Glomerular visceral epithelial cell (primary cell): ENCODE results near the gene RPTOR.
A peak's percentile ranks its signal among the peaks of the same experiment; 100 is the strongest.

Source experiments
- DNase-seq: peaks from one replicate; pipeline ENCODE4 v3.0.0-alpha.2; 2016; ENCODE audit errors: extremely low spot score

Gene RPTOR

GRCh38 chr17:80997424-80998117, 452.9 kb downstream of the RPTOR start:
- peak; percentile 62 for DNase-seq

GRCh38 chr17:80998118-80998747, 453.6 kb downstream of the RPTOR start:
- DNase-seq = no peak

- no peak for DNase-seq
Observed at GRCh38 chr17:80998748-80999535, 454.3 kb downstream of the RPTOR start.

- no peak for DNase-seq
Observed at GRCh38 chr17:80999536-81000333, 455.1 kb downstream of the RPTOR start.

GRCh38 chr17:81000334-81000630, 455.6 kb downstream of the RPTOR start:
- DNase-seq = no peak

GRCh38 chr17:81000631-81001357, 456.2 kb downstream of the RPTOR start:
- DNase-seq = no peak

GRCh38 chr17:81002013-81002384, 457.4 kb downstream of the RPTOR start:
- DNase-seq = no peak

GRCh38 chr17:81002409-81003361, 458.0 kb downstream of the RPTOR start:
- peak; percentile 54 for DNase-seq

GRCh38 chr17:81003711-81004475, 459.3 kb downstream of the RPTOR start:
- no peak for DNase-seq

- no peak for DNase-seq
Observed at GRCh38 chr17:81006891-81007290, 462.3 kb downstream of the RPTOR start.

- no peak for DNase-seq
Observed at GRCh38 chr17:81008140-81008539, 463.5 kb downstream of the RPTOR start.

- no peak for DNase-seq
Observed at GRCh38 chr17:81009136-81009535, 464.5 kb downstream of the RPTOR start.

- DNase-seq = no peak
Observed at GRCh38 chr17:81010935-81011334, 466.3 kb downstream of the RPTOR start.

GRCh38 chr17:81011951-81012350, 467.3 kb downstream of the RPTOR start:
- no peak for DNase-seq

GRCh38 chr17:81012574-81013447, 468.2 kb downstream of the RPTOR start:
- DNase-seq = no peak

- DNase-seq = no peak
Observed at GRCh38 chr17:81013642-81014041, 469.0 kb downstream of the RPTOR start.

GRCh38 chr17:81015136-81015535, 470.5 kb downstream of the RPTOR start:
- DNase-seq = no peak
